CD4-positive, alpha-beta T cell (primary cell): ENCODE data around the gene PCK2. TPM values are rescaled to one million over a fixed set of nuclear protein-coding genes. Genes with fewer than 3 reads are reported as not detected.

Experiments
- ATAC-seq: fragments of 200-7000 bp; cut with Tn5 transposase; one replicate; pipeline ENCODE4 v1.10.0; 2022; ENCODE audit warnings: mild to moderate bottlenecking; ENCODE audit not compliant: poor library complexity
- CTCF ChIA-PET: fragments of 350-600 bp; sonication (Branson Sonifier 250); formaldehyde crosslinking; loops from one replicate; lab custom pipeline; 2021; ENCODE audit warnings: antibody characterized with exemption, inconsistent platforms; lab: Charles Lee
- POLR2A ChIA-PET: fragments of 350-600 bp; sonication (Branson Sonifier 250); formaldehyde crosslinking; loops from one replicate; lab custom pipeline; 2021; ENCODE audit warnings: antibody characterized with exemption, inconsistent platforms; lab: Charles Lee
- DNase-seq, 14 experiments: peaks; one replicate each; pipeline ENCODE4 v3.0.0-alpha.2; 2013 to 2020; ENCODE audit warnings: mixed read lengths in 2 of 14
- H3K27ac ChIP-seq, 2 donors: one replicate each; pipeline versions ENCODE4 v1.5.1 to v1.7.0; 2013; ENCODE audit warnings: low read length in 2 of 2, low read depth in 1 of 2, mild to moderate bottlenecking in 1 of 2
- H3K27me3 ChIP-seq, 2 experiments: 1 replicate in 1 of 2; 2 replicates in 1 of 2; pipeline versions ENCODE4 v1.6.1 to v1.7.0; 2013; ENCODE audit warnings: low read length in 2 of 2, control low read depth in 1 of 2, mild to moderate bottlenecking in 1 of 2, moderate library complexity in 1 of 2; ENCODE audit not compliant: insufficient read depth in 2 of 2, control insufficient read depth in 1 of 2
- H3K36me3 ChIP-seq: one replicate; pipeline ENCODE4 v1.6.1; 2013; ENCODE audit warnings: low read length, control low read depth; ENCODE audit not compliant: insufficient read depth
- H3K4me1 ChIP-seq: one replicate; pipeline ENCODE4 v1.6.1; 2013; ENCODE audit warnings: low read length, control low read depth; ENCODE audit not compliant: insufficient read depth
- H3K4me3 ChIP-seq: one replicate; pipeline ENCODE4 v1.5.1; 2013; ENCODE audit warnings: mild to moderate bottlenecking, low read length, moderate library complexity
- H3K9me3 ChIP-seq, 2 experiments: 1 replicate in 1 of 2; 2 replicates in 1 of 2; pipeline versions ENCODE4 v1.6.1 to v1.7.0; 2013; ENCODE audit warnings: low read length in 2 of 2, mild to moderate bottlenecking in 2 of 2, control low read depth in 1 of 2, moderate library complexity in 1 of 2; ENCODE audit not compliant: control insufficient read depth in 1 of 2, insufficient read depth in 1 of 2
- H3K27ac Mint-ChIP-seq: one replicate; pipeline ENCODE4 v1.8.0; 2020; ENCODE audit warnings: mixed read lengths
- H3K27me3 Mint-ChIP-seq: one replicate; pipeline ENCODE4 v1.8.0; 2021; ENCODE audit warnings: mixed read lengths
- H3K36me3 Mint-ChIP-seq: one replicate; pipeline ENCODE4 v1.8.0; 2021; ENCODE audit warnings: low read depth, mixed read lengths
- H3K4me1 Mint-ChIP-seq: one replicate; pipeline ENCODE4 v1.8.0; 2021; ENCODE audit warnings: low read depth, mixed read lengths
- H3K4me3 Mint-ChIP-seq: one replicate; pipeline ENCODE4 v1.8.0; 2020; ENCODE audit warnings: mild to moderate bottlenecking, mixed read lengths
- H3K9me3 Mint-ChIP-seq: one replicate; pipeline ENCODE4 v1.8.0; 2020; ENCODE audit warnings: mixed read lengths
- CTCF ChIP-seq: fragments of 200-600 bp; IDR thresholded peaks from one replicate; pipeline ENCODE4 v1.8.0; 2022; ENCODE audit warnings: antibody characterized with exemption, mild to moderate bottlenecking
- intact Hi-C, 2 experiments: fragments of 100-400 bp; cut with DNase I in 1 of 2; cut with micrococcal nuclease in 1 of 2; formaldehyde crosslinking; loops; one replicate each; pipeline versions ENCODE4 v1.15.1 to v1.9.0; 2023 to 2025; cut with DNase I, micrococcal nuclease
- total RNA-seq, 174 experiments: library from RNA in 2 of 174; stranded (reverse) in 2 of 174; gene quantifications; one replicate each; pipeline ENCODE4 v1.2.3 and lab custom pipeline; 2021 to 2026

Gene PCK2
- total RNA-seq, 2 experiments from 2014 or later: 5.2 to 7.4 TPM

- CTCF ChIA-PET: interaction anchor here (1.4 to 1.6 kb wide), 2 partner anchors 54 to 161 kb away, joined by 3 read pairs; partner anchors contain the start of gene MDP1
- Histone ChIP-seq H3K36me3 (no peaks in the 10 kb centered on the region), H3K9me3 (peaks cover 0 to 10% of the 10 kb centered on the region in 2 experiments), H3K4me3 (no peak overlapping the region), H3K4me1 (peaks cover 21% of the 10 kb centered on the region), H3K27me3 (peaks cover 0 to 16% of the 10 kb centered on the region in 2 experiments), H3K27ac (no peak overlapping the region)
- peak overlapping the region; percentile 34 for H3K4me3 Mint-ChIP-seq
- peaks cover 25% of the 10 kb centered on the region for H3K27me3 Mint-ChIP-seq
- H3K36me3 Mint-ChIP-seq: no peaks in the 10 kb centered on the region
- no peak overlapping the region for H3K27ac Mint-ChIP-seq
- intact Hi-C loops: no loop called here
- no peaks in the 10 kb centered on the region for H3K9me3 Mint-ChIP-seq
- H3K4me1 Mint-ChIP-seq: peaks cover 14% of the 10 kb centered on the region
- no peak for TF ChIP-seq CTCF
- ATAC-seq: no peak
- no peak for DNase-seq
- POLR2A ChIA-PET: interaction anchor here (1.2 to 1.3 kb wide), 2 partner anchors 27 to 106 kb away, joined by 3 to 6 read pairs; partner anchors contain the start of gene IRF9
Observed at GRCh38 chr14:24054646-24055045, 39.5 kb upstream of the PCK2 start.

GRCh38 chr14:24055971-24056799 is 37.9 kb upstream of the PCK2 start:
- H3K27ac ChIP-seq: no peak overlapping the region
- no peaks in the 10 kb centered on the region for H3K36me3 Mint-ChIP-seq
- no peak for DNase-seq
- peaks cover 0 to 10% of the 10 kb centered on the region in 2 experiments for H3K9me3 ChIP-seq
- TF ChIP-seq CTCF: no peak
- H3K27me3 Mint-ChIP-seq: peaks cover 19% of the 10 kb centered on the region
- intact Hi-C loops: no loop called here
- no peak overlapping the region for H3K27ac Mint-ChIP-seq
- no peak for ATAC-seq
- no peaks in the 10 kb centered on the region for H3K36me3 ChIP-seq
- H3K4me1 ChIP-seq: peaks cover 20% of the 10 kb centered on the region
- H3K9me3 Mint-ChIP-seq: no peaks in the 10 kb centered on the region
- no peak overlapping the region for H3K4me3 ChIP-seq
- CTCF ChIA-PET: no interaction called here
- H3K4me1 Mint-ChIP-seq: peaks cover 10% of the 10 kb centered on the region
- H3K27me3 ChIP-seq: peaks cover 0 to 16% of the 10 kb centered on the region in 2 experiments
- H3K4me3 Mint-ChIP-seq: peak overlapping the region; percentile 45
- POLR2A ChIA-PET: interaction anchor here (0.7 kb wide), 1 partner anchor 25 kb away, joined by 3 read pairs; no protein-coding TSS in a partner anchor

DNA sequence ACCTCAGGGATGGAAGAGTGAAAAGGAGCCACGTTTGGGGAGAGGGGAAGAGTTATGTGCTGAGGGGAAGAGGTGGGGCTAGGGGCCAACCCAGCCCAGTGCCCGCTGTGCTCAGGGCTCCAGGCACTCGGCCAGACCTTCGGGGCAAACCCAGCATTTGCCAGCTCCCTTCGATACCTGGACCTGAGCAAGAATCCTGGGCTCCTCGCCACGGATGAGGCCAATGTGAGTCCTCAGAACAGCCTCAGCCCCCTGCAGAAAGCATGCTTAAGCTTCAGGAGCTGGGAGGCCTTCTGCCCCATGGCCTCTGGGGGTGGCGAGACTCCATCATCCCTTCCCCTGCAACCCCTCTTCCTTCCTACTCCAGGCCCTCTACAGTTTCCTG is 37.3 kb upstream of the PCK2 start:
- no peak overlapping the region for H3K4me3 Mint-ChIP-seq
- no peak overlapping the region for H3K27ac Mint-ChIP-seq
- Histone ChIP-seq H3K36me3 (no peaks in the 10 kb centered on the region), H3K9me3 (peaks cover 0 to 10% of the 10 kb centered on the region in 2 experiments), H3K4me1 (peaks cover 16% of the 10 kb centered on the region), H3K27me3 (peaks cover 0 to 16% of the 10 kb centered on the region in 2 experiments), H3K27ac (no peak overlapping the region), H3K4me3 (no peak overlapping the region)
- no peaks in the 10 kb centered on the region for H3K9me3 Mint-ChIP-seq
- ChIA-PET POLR2A (interaction anchor here (0.7 to 2.1 kb wide), 3 partner anchors 24 to 37 kb away, joined by 3 to 12 read pairs (median 11); partner anchors contain the start of gene PCK2), CTCF (interaction anchor here (0.7 kb wide), 1 partner anchor 52 kb away, joined by 3 read pairs; no protein-coding TSS in a partner anchor)
- peaks cover 8% of the 10 kb centered on the region for H3K4me1 Mint-ChIP-seq
- ATAC-seq: no peak
- H3K27me3 Mint-ChIP-seq: peaks cover 18% of the 10 kb centered on the region
- no peak for DNase-seq
- TF ChIP-seq CTCF: no peak
- intact Hi-C loops: no loop called here
- H3K36me3 Mint-ChIP-seq: no peaks in the 10 kb centered on the region
